GM12891 (cell line): ENCODE measurements around the gene DNAJC18.
A peak's percentile ranks its signal among the peaks of the same experiment; 100 is the strongest.

Experiments
- PAX5 ChIP-seq: IDR thresholded peaks from 2 replicates; pipeline ENCODE4 v1.6.1; 2011; ENCODE audit warnings: low read length, moderate library complexity, mild to moderate bottlenecking; ENCODE audit not compliant: insufficient read depth, severe bottlenecking
- POLR2A ChIP-seq: IDR thresholded peaks from 2 replicates; pipeline ENCODE4 v1.6.1; 2011; ENCODE audit warnings: low read depth, low read length, control low read depth
- POLR2AphosphoS5 ChIP-seq: IDR thresholded peaks from 2 replicates; pipeline ENCODE4 v1.6.1; 2011; ENCODE audit warnings: low read depth, low read length, control low read depth
- POU2F2 ChIP-seq: IDR thresholded peaks from 2 replicates; pipeline ENCODE4 v1.6.1; 2011; ENCODE audit warnings: low read depth, mild to moderate bottlenecking, control low read depth, low read length, moderate library complexity
- SPI1 ChIP-seq: IDR thresholded peaks from 2 replicates; pipeline ENCODE4 v1.6.1; 2011; ENCODE audit warnings: low read depth, low read length, control low read depth
- TAF1 ChIP-seq: IDR thresholded peaks from 2 replicates; pipeline ENCODE4 v1.6.1; 2011; ENCODE audit warnings: low read depth, low read length, control low read depth

GRCh38 chr5:139385061-139386049 lies 54.0 kb downstream of the DNAJC18 start:
- TF ChIP-seq POLR2A (peak; percentile 36; the same call in 1 of the 2 replicates), SPI1 (no peak), POLR2AphosphoS5 (no peak), TAF1 (no peak), PAX5 (no peak), POU2F2 (no peak)
